GM12874 (cell line): ENCODE results near the gene WNT6.

Experiments
- TF ChIP-seq, protein P1 (sequence below): IDR thresholded peaks from 2 replicates; pipeline ENCODE4 v1.5.1; 2011; ENCODE audit warnings: low read depth, mild to moderate bottlenecking, control low read depth, low read length, moderate library complexity; ENCODE audit not compliant: insufficient read depth

Gene WNT6

GRCh38 chr2:218815244-218815637, 44.4 kb upstream of the WNT6 start:
- TF ChIP-seq, protein P1, sequence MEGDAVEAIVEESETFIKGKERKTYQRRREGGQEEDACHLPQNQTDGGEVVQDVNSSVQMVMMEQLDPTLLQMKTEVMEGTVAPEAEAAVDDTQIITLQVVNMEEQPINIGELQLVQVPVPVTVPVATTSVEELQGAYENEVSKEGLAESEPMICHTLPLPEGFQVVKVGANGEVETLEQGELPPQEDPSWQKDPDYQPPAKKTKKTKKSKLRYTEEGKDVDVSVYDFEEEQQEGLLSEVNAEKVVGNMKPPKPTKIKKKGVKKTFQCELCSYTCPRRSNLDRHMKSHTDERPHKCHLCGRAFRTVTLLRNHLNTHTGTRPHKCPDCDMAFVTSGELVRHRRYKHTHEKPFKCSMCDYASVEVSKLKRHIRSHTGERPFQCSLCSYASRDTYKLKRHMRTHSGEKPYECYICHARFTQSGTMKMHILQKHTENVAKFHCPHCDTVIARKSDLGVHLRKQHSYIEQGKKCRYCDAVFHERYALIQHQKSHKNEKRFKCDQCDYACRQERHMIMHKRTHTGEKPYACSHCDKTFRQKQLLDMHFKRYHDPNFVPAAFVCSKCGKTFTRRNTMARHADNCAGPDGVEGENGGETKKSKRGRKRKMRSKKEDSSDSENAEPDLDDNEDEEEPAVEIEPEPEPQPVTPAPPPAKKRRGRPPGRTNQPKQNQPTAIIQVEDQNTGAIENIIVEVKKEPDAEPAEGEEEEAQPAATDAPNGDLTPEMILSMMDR, result no peak

DNA sequence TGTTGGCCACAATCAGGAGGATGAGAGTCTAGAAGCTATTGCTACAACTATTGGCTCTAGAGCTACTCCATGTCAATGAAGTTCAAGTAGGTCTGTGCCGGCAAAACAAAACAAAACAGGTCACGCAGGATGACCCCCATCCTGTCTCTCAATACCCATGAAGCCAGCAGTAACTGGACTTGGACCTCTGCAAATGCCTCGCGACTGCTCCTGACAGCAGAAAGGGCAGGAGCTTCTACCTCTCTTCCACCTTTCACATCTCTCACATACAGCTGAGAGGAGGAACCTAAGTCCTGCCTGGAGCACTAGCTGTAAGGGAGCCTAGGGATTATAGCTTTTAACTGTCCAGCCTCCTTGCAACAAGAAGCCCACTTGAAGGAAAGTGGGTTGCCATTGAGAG, 44.0 kb upstream of the WNT6 start:
- TF ChIP-seq, protein P1, result no peak

GRCh38 chr2:218816561-218817011, 43.0 kb upstream of the WNT6 start:
- TF ChIP-seq, protein P1, result no peak

GRCh38 chr2:218819093-218819492, 40.5 kb upstream of the WNT6 start:
- TF ChIP-seq, protein P1, result no peak

DNA sequence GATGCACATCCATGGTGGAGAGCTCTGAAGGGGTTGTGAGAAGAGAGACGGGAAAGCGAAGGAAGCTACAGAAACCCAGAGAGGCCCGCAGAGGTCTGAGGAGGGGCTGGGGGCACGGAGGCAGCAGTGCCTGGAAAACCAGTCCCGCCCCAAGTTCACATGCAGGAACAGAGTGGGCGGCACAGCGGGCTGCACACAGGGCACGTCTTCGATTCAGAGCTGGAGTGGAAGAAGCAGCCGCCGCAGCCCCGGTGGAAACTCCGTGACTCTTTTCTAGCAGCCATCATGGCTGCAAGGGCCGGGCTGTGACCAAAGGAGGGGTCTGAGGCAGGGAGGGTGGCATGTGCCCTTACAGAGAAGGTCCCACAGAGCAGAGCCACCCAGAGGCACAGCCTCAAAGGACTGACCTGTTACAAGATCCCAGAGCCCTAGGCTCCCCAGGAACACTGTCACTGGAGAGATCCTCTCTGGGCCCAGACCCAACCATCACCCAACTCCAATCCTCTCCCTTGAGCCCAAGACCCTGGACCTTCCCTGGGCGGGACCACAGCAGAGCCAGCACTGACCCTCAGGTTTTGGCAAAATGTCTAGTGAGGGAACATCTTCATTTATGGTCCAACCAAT, 38.7 kb upstream of the WNT6 start:
- TF ChIP-seq, protein P1, result no peak

DNA sequence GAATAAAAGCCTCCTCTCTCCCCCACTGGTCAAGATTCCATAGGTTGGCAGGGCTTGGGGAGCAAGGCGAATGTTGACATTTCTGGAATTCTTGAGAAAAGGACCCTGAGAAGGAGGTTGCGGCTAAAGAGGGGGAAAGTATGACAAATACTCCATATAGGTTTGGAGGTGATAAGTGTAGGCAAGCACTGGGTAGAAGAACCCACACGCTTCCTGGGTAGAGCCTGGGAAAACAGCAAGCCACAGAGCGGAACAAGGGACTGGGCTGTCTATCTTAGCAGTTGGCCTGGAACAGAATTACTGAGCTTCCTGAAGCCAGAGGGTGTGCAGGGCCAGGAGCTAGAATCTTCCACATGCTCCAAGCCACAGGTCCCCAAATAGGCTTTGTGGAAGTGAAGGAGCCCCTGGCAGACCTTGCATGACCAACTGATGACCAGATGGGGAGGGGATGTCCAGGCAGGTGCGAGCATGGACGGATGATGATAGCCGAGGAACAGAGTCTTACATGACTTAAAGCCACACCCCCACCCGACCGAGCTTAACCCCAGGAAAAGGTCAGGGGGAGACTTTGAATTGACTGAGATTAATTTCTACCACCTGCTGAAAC, 37.9 kb upstream of the WNT6 start:
- TF ChIP-seq, protein P1, result no peak

DNA sequence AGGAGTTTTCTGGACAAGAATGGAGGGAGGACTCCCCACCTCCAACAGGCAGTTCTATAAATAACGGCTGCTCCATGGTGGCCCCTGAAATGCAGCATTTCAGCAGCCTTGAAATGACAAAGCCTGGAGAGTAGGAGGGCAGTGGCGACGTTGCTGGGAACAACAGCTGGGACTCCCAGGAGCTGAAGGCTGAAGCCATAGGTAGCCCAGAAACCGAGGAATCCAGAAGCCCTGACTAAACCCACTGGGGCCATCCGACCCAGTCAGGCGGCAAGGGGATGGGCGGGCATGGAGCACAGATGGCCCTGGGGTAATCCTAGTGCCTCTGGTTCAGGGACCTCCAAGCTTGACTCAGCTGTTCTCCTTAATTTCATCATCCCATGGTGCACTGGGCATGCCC, 37.0 kb upstream of the WNT6 start:
- TF ChIP-seq, protein P1, result no peak
